GM23338 (cell line): ENCODE data around the gene RIC8A. TPM values are rescaled to one million over a fixed set of nuclear protein-coding genes. Genes with fewer than 3 reads are reported as not detected.

Experiments
- ATAC-seq: fragments of 200-7000 bp; cut with Tn5 transposase; 3 replicates; pipeline ENCODE4 v1.9.1; 2020
- DNase-seq: peaks from one replicate; pipeline ENCODE4 v3.0.0-alpha.2; 2015; ENCODE audit warnings: low spot score
- H2AFZ ChIP-seq: fragments of 200-600 bp; sonication (generic); 2 replicates; pipeline ENCODE4 v1.8.0; 2016; ENCODE audit warnings: antibody characterized with exemption, mild to moderate bottlenecking, moderate library complexity
- H3F3A ChIP-seq: fragments of 200-600 bp; sonication (generic); replicated peaks from 2 replicates; pipeline ENCODE4 v1.8.0; 2017; ENCODE audit warnings: antibody characterized with exemption, mixed run types, low read depth
- H3K27ac ChIP-seq: fragments of 200-600 bp; sonication (generic); 2 replicates; pipeline ENCODE4 v1.6.1; 2016; ENCODE audit warnings: low read depth
- H3K27me3 ChIP-seq: fragments of 200-600 bp; sonication (generic); 2 replicates; pipeline ENCODE4 v1.8.0; 2016; ENCODE audit warnings: mild to moderate bottlenecking, mixed run types, moderate library complexity; ENCODE audit not compliant: insufficient read depth
- H3K36me3 ChIP-seq: fragments of 200-600 bp; sonication (generic); 2 replicates; pipeline ENCODE4 v1.8.0; 2016; ENCODE audit warnings: mild to moderate bottlenecking; ENCODE audit not compliant: insufficient read depth
- H3K4me1 ChIP-seq: fragments of 200-600 bp; sonication (generic); 2 replicates; pipeline ENCODE4 v1.8.0; 2016; ENCODE audit warnings: mild to moderate bottlenecking, moderate library complexity; ENCODE audit not compliant: insufficient read depth
- H3K4me2 ChIP-seq: fragments of 200-600 bp; sonication (generic); 2 replicates; pipeline ENCODE4 v1.7.1; 2017; ENCODE audit warnings: mixed run types
- H3K4me3 ChIP-seq: fragments of 200-600 bp; sonication (generic); 2 replicates; pipeline ENCODE4 v1.6.1; 2016; ENCODE audit warnings: mixed run types
- H3K79me2 ChIP-seq: fragments of 200-600 bp; sonication (generic); replicated peaks from 2 replicates; pipeline ENCODE4 v1.8.0; 2017; ENCODE audit warnings: mild to moderate bottlenecking; ENCODE audit not compliant: insufficient read depth
- H3K9me2 ChIP-seq: fragments of 200-600 bp; sonication (generic); 2 replicates; pipeline ENCODE4 v1.8.0; 2017; ENCODE audit not compliant: insufficient read depth
- H4K20me1 ChIP-seq: fragments of 200-600 bp; sonication (generic); replicated peaks from 2 replicates; pipeline ENCODE4 v1.8.0; 2017; ENCODE audit warnings: mild to moderate bottlenecking; ENCODE audit not compliant: insufficient read depth
- H3K27ac Mint-ChIP-seq: 2 replicates; pipeline ENCODE4 v1.8.0; 2020; ENCODE audit warnings: inconsistent platforms, mild to moderate bottlenecking, moderate library complexity, mixed read lengths
- H3K27me3 Mint-ChIP-seq: 3 replicates; pipeline ENCODE4 v1.8.0; 2022; ENCODE audit warnings: low read depth, mild to moderate bottlenecking, moderate library complexity, mixed read lengths, inconsistent platforms; ENCODE audit not compliant: insufficient read depth, poor library complexity
- H3K36me3 Mint-ChIP-seq: 3 replicates; pipeline ENCODE4 v1.8.0; 2021; ENCODE audit warnings: low read depth, mild to moderate bottlenecking, inconsistent platforms, moderate library complexity, mixed read lengths
- H3K4me1 Mint-ChIP-seq: 3 replicates; pipeline ENCODE4 v1.8.0; 2020; ENCODE audit warnings: mild to moderate bottlenecking, inconsistent platforms, mixed read lengths
- H3K4me3 Mint-ChIP-seq: 3 replicates; pipeline ENCODE4 v1.8.0; 2021; ENCODE audit warnings: moderate library complexity, mild to moderate bottlenecking, inconsistent platforms, mixed read lengths
- H3K9me3 Mint-ChIP-seq: 3 replicates; pipeline ENCODE4 v1.8.0; 2020; ENCODE audit warnings: moderate library complexity, mild to moderate bottlenecking, inconsistent platforms, mixed read lengths
- CREB1 ChIP-seq: fragments of 250-450 bp; sonication (Bioruptor Pico); IDR thresholded peaks from 2 replicates; pipeline ENCODE4 v1.5.0; 2020; ENCODE audit warnings: low read depth, mild to moderate bottlenecking, moderate library complexity
- ETS1 ChIP-seq: IDR thresholded peaks from 2 replicates; pipeline ENCODE4 v1.6.1; 2016; ENCODE audit warnings: antibody characterized with exemption
- EZH2 ChIP-seq: fragments of 200-600 bp; sonication (generic); IDR thresholded peaks from one replicate; pipeline ENCODE4 v1.8.0; 2017; ENCODE audit warnings: antibody characterized with exemption, mild to moderate bottlenecking, low read depth; ENCODE audit not compliant: unreplicated experiment
- EZH2phosphoT487 ChIP-seq: fragments of 200-600 bp; sonication (generic); IDR thresholded peaks from one replicate; pipeline ENCODE4 v1.8.1; 2018; ENCODE audit warnings: antibody characterized with exemption; ENCODE audit not compliant: unreplicated experiment
- JUNB ChIP-seq: IDR thresholded peaks from one replicate; pipeline ENCODE4 v1.6.1; 2016; ENCODE audit warnings: antibody characterized with exemption; ENCODE audit not compliant: unreplicated experiment
- NANOG ChIP-seq: IDR thresholded peaks from 2 replicates; pipeline ENCODE4 v1.6.1; 2016; ENCODE audit warnings: antibody characterized with exemption, borderline replicate concordance
- POLR2AphosphoS5 ChIP-seq: IDR thresholded peaks from 2 replicates; pipeline ENCODE4 v1.6.1; 2016; ENCODE audit warnings: antibody characterized with exemption, low read depth
- REST ChIP-seq: IDR thresholded peaks from one replicate; pipeline ENCODE4 v1.6.1; 2018; ENCODE audit warnings: antibody characterized with exemption; ENCODE audit not compliant: unreplicated experiment
- STAT1 ChIP-seq: IDR thresholded peaks from one replicate; pipeline ENCODE4 v1.6.1; 2016; ENCODE audit warnings: antibody characterized with exemption; ENCODE audit not compliant: unreplicated experiment
- ZNF114 ChIP-seq: fragments of 250-450 bp; sonication (Bioruptor Pico); IDR thresholded peaks from 2 replicates; pipeline ENCODE4 v1.5.0; 2020; ENCODE audit warnings: mild to moderate bottlenecking, moderate library complexity
- ZNF331 ChIP-seq: fragments of 250-450 bp; sonication (Bioruptor Pico); IDR thresholded peaks from 2 replicates; pipeline ENCODE4 v1.5.0; 2020; ENCODE audit warnings: low read depth, mild to moderate bottlenecking, moderate library complexity
- polyA plus RNA-seq: library from polyadenylated mRNA; unstranded; fragments of >200 nt; fragmentation: Nextera tagmentation; extraction: Ambion mirVana; gene quantifications from 2 replicates; pipeline ENCODE4 v1.2.1, GENCODE V29; 2016
- total RNA-seq: library from RNA; depleted of rRNA; stranded (reverse); fragments of >200 nt; shearing (Covaris generic); gene quantifications from 2 replicates; pipeline ENCODE4 v1.2.3, GENCODE V29; 2014
- TF ChIP-seq, protein P1 (sequence below): fragments of 250-450 bp; sonication (Bioruptor Pico); IDR thresholded peaks from 2 replicates; pipeline ENCODE4 v1.5.0; 2020; ENCODE audit warnings: mild to moderate bottlenecking, moderate library complexity
- TF ChIP-seq, protein P2 (sequence below), 2 experiments: fragments of 200-600 bp in 1 of 2; sonication (generic) in 1 of 2; conservative IDR thresholded peaks; 2 replicates each; pipeline versions ENCODE4 v1.5.1 to v1.6.1; 2016 to 2017; ENCODE audit warnings: antibody characterized with exemption in 2 of 2, low read depth in 2 of 2, mild to moderate bottlenecking in 2 of 2, moderate library complexity in 1 of 2

Gene RIC8A
- total and polyA plus RNA-seq, 2 experiments from 2014 or later = 23.6 to 81.3 TPM

DNA sequence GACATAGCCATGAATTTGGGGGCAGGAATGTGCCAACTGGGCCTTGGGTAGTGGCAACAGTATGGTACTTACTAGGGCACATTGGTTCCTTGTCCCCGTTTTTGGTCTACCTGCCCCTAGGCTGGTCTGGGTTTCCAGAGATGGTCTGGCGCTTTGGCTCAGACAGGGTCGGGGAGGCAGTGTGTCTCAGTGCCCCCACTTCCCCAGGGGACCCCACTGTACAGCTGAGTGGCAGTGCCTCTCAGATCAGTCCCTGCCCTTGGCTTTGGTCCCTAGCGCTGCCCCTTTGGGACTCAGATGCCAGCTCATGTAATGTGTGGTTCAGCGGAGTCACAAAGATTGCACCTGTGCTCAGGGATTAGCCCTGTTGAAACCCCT lies 3.3 kb downstream of the RIC8A start:
- Histone ChIP-seq H3K4me1 (peaks cover 12% of the 10 kb centered on the region; the same call in 1 of the 2 replicates), H3K36me3 (peaks cover 8% of the 10 kb centered on the region), H3K9me2 (no peaks in the 10 kb centered on the region), H3K27me3 (no peaks in the 10 kb centered on the region), H4K20me1 (peaks cover 4% of the 10 kb centered on the region), H3K27ac (no peak overlapping the region), H3F3A (peaks cover 13% of the 10 kb centered on the region), H2AFZ (no peak overlapping the region), H3K79me2 (peaks cover 26% of the 10 kb centered on the region), H3K4me2 (no peak overlapping the region), H3K4me3 (no peak overlapping the region)
- no peak for TF ChIP-seq POLR2AphosphoS5
- TF ChIP-seq REST = no peak
- TF ChIP-seq, protein P1, sequence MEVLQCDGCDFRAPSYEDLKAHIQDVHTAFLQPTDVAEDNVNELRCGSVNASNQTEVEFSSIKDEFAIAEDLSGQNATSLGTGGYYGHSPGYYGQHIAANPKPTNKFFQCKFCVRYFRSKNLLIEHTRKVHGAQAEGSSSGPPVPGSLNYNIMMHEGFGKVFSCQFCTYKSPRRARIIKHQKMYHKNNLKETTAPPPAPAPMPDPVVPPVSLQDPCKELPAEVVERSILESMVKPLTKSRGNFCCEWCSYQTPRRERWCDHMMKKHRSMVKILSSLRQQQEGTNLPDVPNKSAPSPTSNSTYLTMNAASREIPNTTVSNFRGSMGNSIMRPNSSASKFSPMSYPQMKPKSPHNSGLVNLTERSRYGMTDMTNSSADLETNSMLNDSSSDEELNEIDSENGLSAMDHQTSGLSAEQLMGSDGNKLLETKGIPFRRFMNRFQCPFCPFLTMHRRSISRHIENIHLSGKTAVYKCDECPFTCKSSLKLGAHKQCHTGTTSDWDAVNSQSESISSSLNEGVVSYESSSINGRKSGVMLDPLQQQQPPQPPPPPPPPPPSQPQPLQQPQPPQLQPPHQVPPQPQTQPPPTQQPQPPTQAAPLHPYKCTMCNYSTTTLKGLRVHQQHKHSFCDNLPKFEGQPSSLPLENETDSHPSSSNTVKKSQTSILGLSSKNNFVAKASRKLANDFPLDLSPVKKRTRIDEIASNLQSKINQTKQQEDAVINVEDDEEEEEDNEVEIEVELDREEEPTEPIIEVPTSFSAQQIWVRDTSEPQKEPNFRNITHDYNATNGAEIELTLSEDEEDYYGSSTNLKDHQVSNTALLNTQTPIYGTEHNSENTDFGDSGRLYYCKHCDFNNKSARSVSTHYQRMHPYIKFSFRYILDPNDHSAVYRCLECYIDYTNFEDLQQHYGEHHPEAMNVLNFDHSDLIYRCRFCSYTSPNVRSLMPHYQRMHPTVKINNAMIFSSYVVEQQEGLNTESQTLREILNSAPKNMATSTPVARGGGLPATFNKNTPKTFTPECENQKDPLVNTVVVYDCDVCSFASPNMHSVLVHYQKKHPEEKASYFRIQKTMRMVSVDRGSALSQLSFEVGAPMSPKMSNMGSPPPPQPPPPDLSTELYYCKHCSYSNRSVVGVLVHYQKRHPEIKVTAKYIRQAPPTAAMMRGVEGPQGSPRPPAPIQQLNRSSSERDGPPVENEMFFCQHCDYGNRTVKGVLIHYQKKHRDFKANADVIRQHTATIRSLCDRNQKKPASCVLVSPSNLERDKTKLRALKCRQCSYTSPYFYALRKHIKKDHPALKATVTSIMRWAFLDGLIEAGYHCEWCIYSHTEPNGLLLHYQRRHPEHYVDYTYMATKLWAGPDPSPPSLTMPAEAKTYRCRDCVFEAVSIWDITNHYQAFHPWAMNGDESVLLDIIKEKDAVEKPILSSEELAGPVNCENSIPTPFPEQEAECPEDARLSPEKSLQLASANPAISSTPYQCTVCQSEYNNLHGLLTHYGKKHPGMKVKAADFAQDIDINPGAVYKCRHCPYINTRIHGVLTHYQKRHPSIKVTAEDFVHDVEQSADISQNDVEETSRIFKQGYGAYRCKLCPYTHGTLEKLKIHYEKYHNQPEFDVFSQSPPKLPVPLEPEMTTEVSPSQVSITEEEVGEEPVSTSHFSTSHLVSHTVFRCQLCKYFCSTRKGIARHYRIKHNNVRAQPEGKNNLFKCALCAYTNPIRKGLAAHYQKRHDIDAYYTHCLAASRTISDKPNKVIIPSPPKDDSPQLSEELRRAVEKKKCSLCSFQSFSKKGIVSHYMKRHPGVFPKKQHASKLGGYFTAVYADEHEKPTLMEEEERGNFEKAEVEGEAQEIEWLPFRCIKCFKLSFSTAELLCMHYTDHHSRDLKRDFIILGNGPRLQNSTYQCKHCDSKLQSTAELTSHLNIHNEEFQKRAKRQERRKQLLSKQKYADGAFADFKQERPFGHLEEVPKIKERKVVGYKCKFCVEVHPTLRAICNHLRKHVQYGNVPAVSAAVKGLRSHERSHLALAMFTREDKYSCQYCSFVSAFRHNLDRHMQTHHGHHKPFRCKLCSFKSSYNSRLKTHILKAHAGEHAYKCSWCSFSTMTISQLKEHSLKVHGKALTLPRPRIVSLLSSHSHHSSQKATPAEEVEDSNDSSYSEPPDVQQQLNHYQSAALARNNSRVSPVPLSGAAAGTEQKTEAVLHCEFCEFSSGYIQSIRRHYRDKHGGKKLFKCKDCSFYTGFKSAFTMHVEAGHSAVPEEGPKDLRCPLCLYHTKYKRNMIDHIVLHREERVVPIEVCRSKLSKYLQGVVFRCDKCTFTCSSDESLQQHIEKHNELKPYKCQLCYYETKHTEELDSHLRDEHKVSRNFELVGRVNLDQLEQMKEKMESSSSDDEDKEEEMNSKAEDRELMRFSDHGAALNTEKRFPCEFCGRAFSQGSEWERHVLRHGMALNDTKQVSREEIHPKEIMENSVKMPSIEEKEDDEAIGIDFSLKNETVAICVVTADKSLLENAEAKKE (CRISPR knock-in tag) = no peak
- TF ChIP-seq EZH2 = no peak
- no peak for TF ChIP-seq STAT1
- no peak for TF ChIP-seq ETS1
- no peak for TF ChIP-seq CREB1 (CRISPR knock-in tag)
- no peak for TF ChIP-seq ZNF331 (CRISPR knock-in tag)
- TF ChIP-seq NANOG = no peak
- no peak for TF ChIP-seq ZNF114 (CRISPR knock-in tag)
- no peak for TF ChIP-seq JUNB
- TF ChIP-seq, protein P2, sequence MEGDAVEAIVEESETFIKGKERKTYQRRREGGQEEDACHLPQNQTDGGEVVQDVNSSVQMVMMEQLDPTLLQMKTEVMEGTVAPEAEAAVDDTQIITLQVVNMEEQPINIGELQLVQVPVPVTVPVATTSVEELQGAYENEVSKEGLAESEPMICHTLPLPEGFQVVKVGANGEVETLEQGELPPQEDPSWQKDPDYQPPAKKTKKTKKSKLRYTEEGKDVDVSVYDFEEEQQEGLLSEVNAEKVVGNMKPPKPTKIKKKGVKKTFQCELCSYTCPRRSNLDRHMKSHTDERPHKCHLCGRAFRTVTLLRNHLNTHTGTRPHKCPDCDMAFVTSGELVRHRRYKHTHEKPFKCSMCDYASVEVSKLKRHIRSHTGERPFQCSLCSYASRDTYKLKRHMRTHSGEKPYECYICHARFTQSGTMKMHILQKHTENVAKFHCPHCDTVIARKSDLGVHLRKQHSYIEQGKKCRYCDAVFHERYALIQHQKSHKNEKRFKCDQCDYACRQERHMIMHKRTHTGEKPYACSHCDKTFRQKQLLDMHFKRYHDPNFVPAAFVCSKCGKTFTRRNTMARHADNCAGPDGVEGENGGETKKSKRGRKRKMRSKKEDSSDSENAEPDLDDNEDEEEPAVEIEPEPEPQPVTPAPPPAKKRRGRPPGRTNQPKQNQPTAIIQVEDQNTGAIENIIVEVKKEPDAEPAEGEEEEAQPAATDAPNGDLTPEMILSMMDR (conservative IDR thresholded peaks at IDR 0.05; ENCODE audit: low read depth in 2 of 2) = no peak
- no peak for TF ChIP-seq EZH2phosphoT487
- peaks cover 14% of the 10 kb centered on the region for H3K27me3 Mint-ChIP-seq
- H3K27ac Mint-ChIP-seq = no peak overlapping the region
- DNase-seq = no peak
- no peak for ATAC-seq
- H3K4me3 Mint-ChIP-seq = no peak overlapping the region
- peaks cover 63% of the 10 kb centered on the region for H3K36me3 Mint-ChIP-seq
- H3K4me1 Mint-ChIP-seq = peaks cover 8% of the 10 kb centered on the region; the same call in 2 of the 3 replicates
- no peaks in the 10 kb centered on the region; the same call in 2 of the 3 replicates for H3K9me3 Mint-ChIP-seq
